T-helper 1 cell treated with Interleukin-12 subunit alpha and Interleukin-12 subunit beta and Interleukin-4 antibody, amounts not matched to agents 30 ng/mL and 1 ng/mL, for 36 hours (primary cell): ENCODE results near the gene GMDS. TPM values are rescaled to one million over a fixed set of nuclear protein-coding genes. Genes with fewer than 3 reads are reported as not detected.

Experiments used
- intact Hi-C: fragments of 100-400 bp; cut with micrococcal nuclease; formaldehyde crosslinking; loops from one replicate; pipeline ENCODE4 v1.15.1; 2024
- total RNA-seq: library from RNA; stranded (reverse); gene quantifications from 2 replicates; pipeline ENCODE4 v1.2.3, GENCODE V29; 2022

GMDS gene
- total RNA-seq, 1 donor from 2014 or later = 28.6 TPM

GRCh38 chr6:2141644-2142290, 103.6 kb downstream of the GMDS start:
- intact Hi-C loops = no loop called here

- intact Hi-C loops = no loop called here
These were observed 104.8 kb downstream of the GMDS start for GRCh38 chr6:2140438-2141128.

DNA sequence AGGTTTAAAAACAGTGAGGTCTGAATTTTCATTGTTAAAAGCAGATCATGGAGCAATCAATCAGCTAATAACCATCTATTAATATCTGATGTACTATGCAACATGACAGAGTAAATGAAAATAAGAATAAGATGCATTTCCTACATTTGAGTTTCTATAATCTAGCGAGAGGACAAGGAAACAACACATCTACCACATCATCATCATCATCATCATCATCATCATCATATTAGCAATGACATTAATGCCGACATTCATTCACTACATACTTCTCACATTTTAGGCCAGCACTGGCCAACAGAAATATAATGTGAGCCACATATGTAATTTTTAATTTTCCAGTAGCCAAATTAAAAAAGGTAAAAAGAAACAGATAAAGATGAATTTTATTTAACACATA, 110.0 kb downstream of the GMDS start:
- intact Hi-C loops = no loop called here

DNA sequence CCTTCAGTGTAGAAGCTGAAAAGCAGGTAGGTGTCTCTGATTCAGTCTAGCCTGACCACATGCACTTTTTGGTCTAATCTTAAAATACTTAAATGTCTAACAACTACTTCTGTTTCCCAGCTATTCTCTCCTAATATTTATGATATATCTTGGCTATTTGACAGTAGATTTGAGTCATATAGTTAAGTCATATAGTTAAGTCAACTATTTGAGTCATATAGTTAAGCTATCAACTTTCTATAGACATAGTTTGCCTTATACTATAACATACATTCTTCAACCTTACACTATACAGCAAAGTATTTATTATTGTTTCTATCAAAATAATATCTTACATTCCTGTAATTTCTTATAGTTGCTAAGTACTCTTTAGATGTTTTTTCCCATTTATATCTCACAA, 110.9 kb downstream of the GMDS start:
- intact Hi-C loops = no loop called here

- intact Hi-C loops = no loop called here
These were observed 111.6 kb downstream of the GMDS start for GRCh38 chr6:2133716-2134310.

DNA sequence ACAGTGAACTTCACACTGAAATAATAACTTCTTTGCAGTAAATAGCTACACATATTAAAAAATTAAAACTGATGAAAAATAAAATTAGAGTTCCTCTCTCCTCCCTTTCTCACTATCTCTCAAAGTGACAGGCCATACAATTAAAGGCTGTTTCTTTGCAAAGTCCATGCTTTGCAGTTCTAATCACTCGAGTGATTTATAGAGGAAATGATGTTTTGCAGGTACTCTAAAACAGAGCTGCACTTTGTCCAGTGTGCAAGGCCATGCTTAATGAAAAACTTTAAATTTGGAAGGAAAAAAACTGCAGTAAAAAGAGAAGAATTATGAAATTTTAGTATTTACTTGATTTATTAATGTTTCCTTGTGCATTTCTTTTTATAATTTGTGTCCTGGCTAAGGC, 112.5 kb downstream of the GMDS start:
- intact Hi-C loops = no loop called here

- intact Hi-C loops = no loop called here
These were observed 113.0 kb downstream of the GMDS start for GRCh38 chr6:2132416-2132815.

- intact Hi-C loops = no loop called here
These were observed 116.2 kb downstream of the GMDS start for GRCh38 chr6:2129182-2129621.

- intact Hi-C loops = loop anchor here (2.0 kb wide), 1 partner anchor 17 kb away; no protein-coding TSS in a partner anchor
These were observed 117.9 kb downstream of the GMDS start for GRCh38 chr6:2127484-2127911.

DNA sequence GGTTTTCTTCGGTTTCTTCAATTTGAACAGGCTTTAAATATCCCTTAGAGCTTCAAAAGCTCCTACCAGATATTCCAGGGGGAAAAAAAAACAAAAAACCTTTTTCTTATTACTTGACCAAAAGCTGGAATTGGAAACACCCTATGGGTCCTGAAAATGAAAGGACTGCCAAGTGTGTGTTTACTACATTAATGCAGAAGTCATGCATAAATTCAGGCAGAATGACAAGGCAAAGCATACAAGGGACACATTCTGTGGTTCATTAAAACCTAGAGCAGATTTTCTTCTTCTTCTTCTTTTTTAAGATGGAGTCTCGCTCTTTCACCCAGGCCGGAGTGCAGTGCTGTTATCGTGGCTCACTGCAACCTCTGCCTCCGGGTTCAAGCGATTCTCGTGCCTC, 119.1 kb downstream of the GMDS start:
- intact Hi-C loops = loop anchor here (2.0 kb wide), 1 partner anchor 16 kb away; no protein-coding TSS in a partner anchor

DNA sequence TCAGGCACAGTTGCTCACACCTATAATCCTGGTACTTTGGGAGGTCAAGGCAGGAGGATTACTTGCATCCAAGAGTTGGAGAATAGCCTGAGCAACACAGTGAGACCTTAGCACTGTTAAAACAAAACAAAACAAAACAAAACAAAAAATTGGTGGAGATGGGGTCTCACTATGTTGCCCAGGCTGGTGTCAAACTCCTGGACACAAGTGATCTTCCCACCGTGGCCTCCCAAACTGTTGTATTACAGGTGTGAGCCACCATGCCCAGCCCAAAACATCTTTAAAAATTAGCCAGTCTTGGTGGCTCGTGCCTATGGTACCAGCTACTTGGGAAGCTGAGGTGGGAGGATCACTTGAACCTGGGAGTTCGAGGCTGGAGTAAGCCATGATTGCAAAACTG, 120.2 kb downstream of the GMDS start:
- intact Hi-C loops = no loop called here

- intact Hi-C loops = no loop called here
These were observed 121.1 kb downstream of the GMDS start for GRCh38 chr6:2124260-2124709.

DNA sequence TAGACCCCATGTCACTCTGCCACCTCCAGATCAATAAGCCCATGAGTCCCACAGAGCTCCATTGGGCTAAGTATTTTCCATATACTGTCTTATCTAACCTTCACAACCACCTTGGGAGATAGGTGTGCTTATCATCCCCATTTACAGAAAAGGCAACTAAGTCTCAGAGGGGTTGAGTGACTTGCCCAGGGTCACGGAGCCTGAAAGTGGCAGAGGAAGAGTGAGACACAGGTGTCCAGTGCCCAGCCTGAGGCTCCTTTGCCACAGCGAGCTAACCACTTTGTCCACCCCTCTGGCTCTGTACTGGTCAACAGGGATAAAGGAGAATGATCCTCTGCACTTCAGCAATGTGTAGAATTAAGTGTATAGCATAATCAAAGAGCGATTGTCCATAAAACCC, 124.5 kb downstream of the GMDS start:
- intact Hi-C loops = no loop called here

GRCh38 chr6:2119275-2119674, 126.1 kb downstream of the GMDS start:
- intact Hi-C loops = no loop called here

- intact Hi-C loops = no loop called here
These were observed 127.3 kb downstream of the GMDS start for GRCh38 chr6:2118136-2118535.

DNA sequence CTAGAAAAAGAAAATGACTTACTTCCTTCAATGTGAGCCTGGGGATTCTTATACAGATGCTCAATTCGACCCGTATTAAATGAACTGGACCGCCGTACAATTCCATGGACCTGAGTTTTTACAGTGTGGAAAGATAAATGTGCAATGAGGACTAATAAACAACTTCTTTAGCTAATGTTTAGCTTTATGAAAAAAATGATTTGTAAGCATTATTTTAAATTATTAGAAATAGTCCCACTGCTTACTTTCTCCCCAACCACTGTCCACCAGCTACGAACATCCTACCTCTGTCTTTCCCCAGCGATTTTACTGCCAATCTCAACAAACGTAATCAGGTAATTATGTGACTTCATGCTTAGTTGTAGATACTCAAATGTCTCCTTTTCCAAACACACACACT, 128.0 kb downstream of the GMDS start:
- intact Hi-C loops = no loop called here

DNA sequence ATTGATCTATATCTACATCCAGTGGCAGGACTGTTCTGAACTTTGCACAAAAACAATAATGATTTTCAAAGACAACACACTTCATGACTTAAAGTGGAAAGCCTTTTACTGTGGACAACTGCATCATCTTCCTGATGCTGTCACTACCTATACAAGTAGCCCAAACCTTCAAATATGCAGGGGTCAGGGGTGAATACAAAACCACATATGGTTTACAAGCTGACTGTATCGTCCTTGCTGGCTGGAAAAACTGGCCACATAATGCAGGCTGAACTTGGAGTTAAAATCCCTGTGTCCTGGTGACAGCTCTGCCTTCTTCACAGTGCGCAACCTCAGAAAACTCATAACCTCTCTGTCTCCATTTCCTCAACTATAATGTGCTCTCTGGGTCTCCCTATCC, 128.9 kb downstream of the GMDS start:
- intact Hi-C loops = no loop called here

GRCh38 chr6:2114100-2114499, 131.3 kb downstream of the GMDS start:
- intact Hi-C loops = no loop called here

- intact Hi-C loops = loop anchor here (1.0 to 2.0 kb wide), 4 partner anchors 16 to 242 kb away; partner anchors contain the start of gene GMDS
These were observed 134.2 kb downstream of the GMDS start for GRCh38 chr6:2111162-2111677.

GRCh38 chr6:2110504-2110903, 134.9 kb downstream of the GMDS start:
- intact Hi-C loops = loop anchor here (1.0 to 2.0 kb wide), 4 partner anchors 16 to 524 kb away; partner anchors contain the start of gene GMDS

DNA sequence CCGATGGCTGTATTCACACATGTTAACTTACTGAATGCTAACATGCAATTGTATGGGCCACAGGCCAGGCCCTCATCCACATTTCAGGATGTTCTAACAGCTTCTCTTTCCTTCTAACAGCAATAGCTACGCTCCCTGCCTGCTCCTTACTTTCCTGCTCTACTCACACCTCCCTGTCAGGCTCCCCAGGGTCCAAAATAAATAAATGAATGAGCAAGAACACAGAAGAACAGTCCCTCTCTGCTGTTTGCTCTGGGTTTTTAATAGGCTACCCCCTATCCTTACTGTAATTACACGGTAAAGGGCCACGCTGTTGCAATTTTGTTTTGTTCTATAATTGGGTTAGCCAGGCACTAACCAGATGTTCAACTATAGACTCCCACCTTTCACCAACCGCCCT, 135.6 kb downstream of the GMDS start:
- intact Hi-C loops = loop anchor here (1.0 to 2.0 kb wide), 4 partner anchors 17 to 525 kb away; partner anchors contain the start of gene GMDS
